OCI-LY7 (cell line): Measurements from ENCODE around the gene DHRS7. TPM values are rescaled to one million over a fixed set of nuclear protein-coding genes. Genes with fewer than 3 reads are reported as not detected.

ENCODE experiments used
- BruUV-seq: library from RNA; stranded (reverse); fragments of 400-500 nt; replicated peaks from 2 replicates; lab custom pipeline; 2021; lab: Mats Ljungman, UMichigan
- CTCF ChIA-PET: fragments of 300-600 bp; sonication (Branson Sonifier 250); formaldehyde crosslinking; loops from one replicate; lab custom pipeline; 2022; ENCODE audit warnings: antibody characterized with exemption; ENCODE audit not compliant: unreplicated experiment; lab: Charles Lee
- POLR2A ChIA-PET: fragments of 300-600 bp; sonication (Branson Sonifier 250); formaldehyde crosslinking; loops from one replicate; lab custom pipeline; 2022; ENCODE audit warnings: antibody characterized with exemption; lab: Charles Lee
- DNase-seq: peaks from one replicate; pipeline ENCODE4 v3.0.0-alpha.2; 2015; ENCODE audit warnings: low spot score
- H2AFZ ChIP-seq: fragments of 200-600 bp; sonication (generic), shearing (Covaris generic); 2 replicates; pipeline ENCODE4 v1.6.1; 2014; ENCODE audit warnings: mild to moderate bottlenecking, antibody characterized with exemption, low read length, moderate library complexity
- H3K27ac ChIP-seq: fragments of 200-600 bp; sonication (generic); 2 replicates; pipeline ENCODE4 v1.5.1; 2014; ENCODE audit warnings: mixed run types, low read depth, mild to moderate bottlenecking, moderate library complexity, low read length, inconsistent platforms; ENCODE audit not compliant: poor library complexity, severe bottlenecking
- H3K36me3 ChIP-seq: fragments of 200-600 bp; sonication (generic); 2 replicates; pipeline ENCODE4 v1.6.1; 2014; ENCODE audit warnings: mild to moderate bottlenecking, antibody characterized with exemption, low read length, moderate library complexity, mixed read lengths; ENCODE audit not compliant: insufficient read depth
- H3K4me1 ChIP-seq: fragments of 200-600 bp; sonication (generic); 2 replicates; pipeline ENCODE4 v1.5.1; 2014; ENCODE audit warnings: mild to moderate bottlenecking, low read length; ENCODE audit not compliant: insufficient read depth, poor library complexity, severe bottlenecking
- H3K4me2 ChIP-seq: fragments of 200-600 bp; sonication (generic); 2 replicates; pipeline ENCODE4 v1.6.1; 2014; ENCODE audit warnings: mild to moderate bottlenecking, low read length
- H3K4me3 ChIP-seq: fragments of 200-600 bp; sonication (generic); 2 replicates; pipeline ENCODE4 v1.5.1; 2014; ENCODE audit warnings: mild to moderate bottlenecking, low read depth, low read length; ENCODE audit not compliant: poor library complexity, severe bottlenecking
- H3K79me2 ChIP-seq: fragments of 200-600 bp; sonication (generic); 2 replicates; pipeline ENCODE4 v1.6.1; 2016; ENCODE audit warnings: low read depth, mild to moderate bottlenecking, low read length, moderate library complexity, mixed read lengths; ENCODE audit not compliant: insufficient read depth
- H3K9me2 ChIP-seq: fragments of 200-600 bp; sonication (generic); 2 replicates; pipeline ENCODE4 v1.6.1; 2016; ENCODE audit warnings: mild to moderate bottlenecking, low read length, mixed read lengths; ENCODE audit not compliant: insufficient read depth
- H3K9me3 ChIP-seq: fragments of 200-600 bp; sonication (generic); 2 replicates; pipeline ENCODE4 v1.6.1; 2014; ENCODE audit warnings: mild to moderate bottlenecking, mixed run types, low read length, mixed read lengths
- H4K20me1 ChIP-seq: fragments of 200-600 bp; sonication (generic); 2 replicates; pipeline ENCODE4 v1.6.1; 2014; ENCODE audit warnings: mild to moderate bottlenecking, antibody characterized with exemption, low read length, moderate library complexity, mixed read lengths; ENCODE audit not compliant: insufficient read depth
- EZH2phosphoT487 ChIP-seq: fragments of 200-600 bp; sonication (generic); IDR thresholded peaks from 2 replicates; pipeline ENCODE4 v1.6.1; 2018; ENCODE audit warnings: low read depth, borderline replicate concordance, mild to moderate bottlenecking, mixed run types, antibody characterized with exemption, low read length, moderate library complexity, mixed read lengths
- intact Hi-C: fragments of 100-400 bp; cut with micrococcal nuclease; formaldehyde crosslinking; loops from one replicate; pipeline ENCODE4 v1.10.0; 2022; ENCODE audit not compliant: unreplicated experiment
- total RNA-seq, 2 experiments: library from RNA; depleted of rRNA in 1 of 2; stranded (reverse); fragments of >200 nt in 1 of 2; shearing (Covaris generic) in 1 of 2; gene quantifications; 2 replicates each; pipeline ENCODE4 v1.2.3, GENCODE V29; 2014 to 2022
- TF ChIP-seq, protein P1 (sequence below): fragments of 200-600 bp; sonication (generic); conservative IDR thresholded peaks from 2 replicates; pipeline ENCODE4 v1.5.1; 2014; ENCODE audit warnings: mild to moderate bottlenecking, antibody characterized with exemption, low read length, moderate library complexity, mixed read lengths

DHRS7 gene
- total RNA-seq, 2 experiments from 2014 or later = 31.1 to 32.7 TPM

DNA sequence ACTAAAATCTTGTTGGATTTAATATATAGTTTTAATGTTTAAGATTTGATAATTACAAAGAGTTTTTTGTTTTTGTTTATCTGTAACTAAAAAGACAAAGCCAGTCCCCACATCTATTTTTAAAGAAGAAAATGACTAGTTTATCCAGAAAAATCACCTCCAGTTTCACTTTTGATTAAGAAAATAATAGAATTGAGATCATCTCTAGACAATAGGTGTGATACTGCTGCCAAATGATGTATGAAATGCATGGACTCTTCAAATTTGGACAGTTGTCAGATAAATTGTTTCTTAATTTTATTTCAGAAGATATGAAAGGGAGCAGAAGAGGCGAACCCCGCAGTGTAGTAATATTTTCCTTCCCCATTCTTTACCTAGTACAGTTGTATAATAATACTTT is 53.5 kb downstream of the DHRS7 start:
- peaks cover 49% of the 10 kb centered on the region for H3K36me3 ChIP-seq
- no peaks in the 10 kb centered on the region for H4K20me1 ChIP-seq
- intact Hi-C loops = no loop called here
- no peak overlapping the region for H2AFZ ChIP-seq
- no peaks in the 10 kb centered on the region for H3K4me1 ChIP-seq
- H3K9me3 ChIP-seq = no peaks in the 10 kb centered on the region
- no peak overlapping the region for H3K27ac ChIP-seq
- no peak for TF ChIP-seq EZH2phosphoT487
- TF ChIP-seq, protein P1, sequence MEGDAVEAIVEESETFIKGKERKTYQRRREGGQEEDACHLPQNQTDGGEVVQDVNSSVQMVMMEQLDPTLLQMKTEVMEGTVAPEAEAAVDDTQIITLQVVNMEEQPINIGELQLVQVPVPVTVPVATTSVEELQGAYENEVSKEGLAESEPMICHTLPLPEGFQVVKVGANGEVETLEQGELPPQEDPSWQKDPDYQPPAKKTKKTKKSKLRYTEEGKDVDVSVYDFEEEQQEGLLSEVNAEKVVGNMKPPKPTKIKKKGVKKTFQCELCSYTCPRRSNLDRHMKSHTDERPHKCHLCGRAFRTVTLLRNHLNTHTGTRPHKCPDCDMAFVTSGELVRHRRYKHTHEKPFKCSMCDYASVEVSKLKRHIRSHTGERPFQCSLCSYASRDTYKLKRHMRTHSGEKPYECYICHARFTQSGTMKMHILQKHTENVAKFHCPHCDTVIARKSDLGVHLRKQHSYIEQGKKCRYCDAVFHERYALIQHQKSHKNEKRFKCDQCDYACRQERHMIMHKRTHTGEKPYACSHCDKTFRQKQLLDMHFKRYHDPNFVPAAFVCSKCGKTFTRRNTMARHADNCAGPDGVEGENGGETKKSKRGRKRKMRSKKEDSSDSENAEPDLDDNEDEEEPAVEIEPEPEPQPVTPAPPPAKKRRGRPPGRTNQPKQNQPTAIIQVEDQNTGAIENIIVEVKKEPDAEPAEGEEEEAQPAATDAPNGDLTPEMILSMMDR = no peak
- BruUV-seq = no TSS peak
- no peaks in the 10 kb centered on the region for H3K9me2 ChIP-seq
- H3K4me2 ChIP-seq = no peak overlapping the region
- no peak overlapping the region for H3K4me3 ChIP-seq
- ChIA-PET POLR2A (no interaction called here), CTCF (no interaction called here)
- DNase-seq = no peak
- peaks cover 18% of the 10 kb centered on the region; the same call in 1 of the 2 replicates for H3K79me2 ChIP-seq

GRCh38 chr14:60107477-60107876 is 57.7 kb downstream of the DHRS7 start:
- no TSS peak for BruUV-seq
- no peaks in the 10 kb centered on the region for H3K9me2 ChIP-seq
- DNase-seq = no peak
- CTCF ChIA-PET = no interaction called here
- POLR2A ChIA-PET = interaction anchor here (1.4 kb wide), 1 partner anchor 18 kb away, joined by 3 read pairs; no protein-coding TSS in a partner anchor
- H3K27ac ChIP-seq = no peak overlapping the region
- peaks cover 52% of the 10 kb centered on the region; the same call in 1 of the 2 replicates for H3K79me2 ChIP-seq
- H3K4me1 ChIP-seq = no peaks in the 10 kb centered on the region
- intact Hi-C loops = no loop called here
- TF ChIP-seq, protein P1 = no peak
- no peak for TF ChIP-seq EZH2phosphoT487
- H3K4me3 ChIP-seq = no peak overlapping the region
- no peak overlapping the region for H3K4me2 ChIP-seq
- H2AFZ ChIP-seq = no peak overlapping the region
- no peaks in the 10 kb centered on the region for H4K20me1 ChIP-seq
- peaks cover 58% of the 10 kb centered on the region for H3K36me3 ChIP-seq
- peaks cover 7% of the 10 kb centered on the region; the same call in 1 of the 2 replicates for H3K9me3 ChIP-seq

DNA sequence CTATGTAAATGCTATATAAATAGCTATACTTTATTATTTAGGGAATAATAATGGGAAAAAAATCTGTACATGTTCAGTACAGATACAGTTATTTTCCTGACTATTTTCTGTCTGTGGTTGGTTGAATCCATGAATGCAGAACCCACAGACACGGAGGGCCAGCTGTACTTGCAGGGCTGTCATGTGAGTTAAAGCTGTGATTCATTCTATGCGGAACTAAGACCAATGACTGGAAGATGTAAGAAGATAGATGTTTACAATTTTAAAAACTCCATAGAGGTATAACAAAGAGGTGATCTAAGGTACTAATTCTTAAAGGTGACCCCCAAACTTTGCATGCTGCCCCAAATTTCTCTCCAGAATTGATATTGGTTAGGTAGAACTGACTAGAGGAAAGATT is 58.9 kb downstream of the DHRS7 start:
- Histone ChIP-seq H2AFZ (no peak overlapping the region), H3K4me1 (no peaks in the 10 kb centered on the region), H3K79me2 (peaks cover 52% of the 10 kb centered on the region; the same call in 1 of the 2 replicates), H3K4me3 (no peak overlapping the region), H3K27ac (no peak overlapping the region), H3K36me3 (peaks cover 62% of the 10 kb centered on the region), H3K4me2 (no peak overlapping the region), H4K20me1 (no peaks in the 10 kb centered on the region), H3K9me2 (no peaks in the 10 kb centered on the region), H3K9me3 (peaks cover 7% of the 10 kb centered on the region; the same call in 1 of the 2 replicates)
- ChIA-PET CTCF (no interaction called here), POLR2A (interaction anchor here (1.0 to 1.4 kb wide), 4 partner anchors 9 to 30 kb away, joined by 3 to 4 read pairs (median 4); no protein-coding TSS in a partner anchor)
- no peak for TF ChIP-seq EZH2phosphoT487
- TF ChIP-seq, protein P1 = no peak
- DNase-seq = no peak
- intact Hi-C loops = no loop called here
- no TSS peak for BruUV-seq
